LNCaP clone FGC (cell line): ENCODE measurements around the gene C12orf50.

ENCODE experiments used
- DNase-seq: peaks from one replicate; pipeline ENCODE4 v3.0.0-alpha.2; 2011; ENCODE audit warnings: low read depth
- H3K4me3 ChIP-seq: 2 replicates; pipeline ENCODE4 v1.5.1; 2011; ENCODE audit warnings: mild to moderate bottlenecking, low read depth, low read length, control low read depth
- CTCF ChIP-seq: IDR thresholded peaks from 2 replicates; pipeline ENCODE4 v1.5.1; 2012; ENCODE audit warnings: mild to moderate bottlenecking; ENCODE audit not compliant: control insufficient read depth, insufficient read depth; ENCODE audit errors: extremely low read depth

C12orf50 gene

GRCh38 chr12:88029093-88029665 is at the start of gene C12orf50:
C12orf50 (minus strand) TSS chr12:88029401; CDS start chr12:88026962, 2,439 bp downstream.
- no peak for DNase-seq
- no peak within 1 kb of the TSS for H3K4me3 ChIP-seq
- TF ChIP-seq CTCF: no peak

GRCh38 chr12:88067301-88067700 is 38.1 kb upstream of the C12orf50 start:
- no peak for TF ChIP-seq CTCF
- H3K4me3 ChIP-seq: no peak overlapping the region
- DNase-seq: no peak

- TF ChIP-seq CTCF: no peak
- no peak overlapping the region for H3K4me3 ChIP-seq
- no peak for DNase-seq
Measured at GRCh38 chr12:88063375-88063774, 34.2 kb upstream of the C12orf50 start.

- DNase-seq: no peak
- H3K4me3 ChIP-seq: no peak overlapping the region
- TF ChIP-seq CTCF: no peak
Measured at GRCh38 chr12:88062474-88062873, 33.3 kb upstream of the C12orf50 start.

- no peak overlapping the region for H3K4me3 ChIP-seq
- TF ChIP-seq CTCF: no peak
- no peak for DNase-seq
Measured at GRCh38 chr12:88058719-88059077, 29.5 kb upstream of the C12orf50 start.

- TF ChIP-seq CTCF: no peak
- no peak for DNase-seq
- H3K4me3 ChIP-seq: no peak overlapping the region
Measured at GRCh38 chr12:88057994-88058718, 29.0 kb upstream of the C12orf50 start.

- DNase-seq: no peak
- TF ChIP-seq CTCF: no peak
- H3K4me3 ChIP-seq: no peak overlapping the region
Measured at GRCh38 chr12:88056571-88056970, 27.4 kb upstream of the C12orf50 start.
